ENCODE data around the gene RPGR. TPM values are rescaled to one million over a fixed set of nuclear protein-coding genes. Genes with fewer than 3 reads are reported as not detected.

Gene RPGR
- total and polyA plus RNA-seq, 9 of the 15 experiments (the other 6 are each of a cell fraction or from before 2014, with no cell fraction given), result 2.1 to 7.9 (median 5.7) TPM

GRCh38 chrX:38332505-38332904, 5.2 kb upstream of the RPGR start:
- Histone ChIP-seq H3K9me1 (ENCODE audit: control insufficient read depth, insufficient read depth, low read length) (no peaks in the 10 kb centered on the region), H3K4me2 (ENCODE audit: insufficient read depth, low read length) (no peak overlapping the region), H3K79me2 (ENCODE audit: control insufficient read depth, insufficient read depth, low read length) (no peaks in the 10 kb centered on the region), H4K20me1 (replicated peaks; ENCODE audit: control insufficient read depth, insufficient read depth, low read length) (no peaks in the 10 kb centered on the region), H3K9ac (ENCODE audit: insufficient read depth in 1 of 2, low read depth in 2 of 2, low read length in 2 of 2) (no peak overlapping the region), H3K27ac (ENCODE audit: extremely low read depth, low read depth, low read length) (no peak overlapping the region), H3K9me3 (replicated peaks; ENCODE audit: control insufficient read depth, insufficient read depth, low read depth, low read length) (no peaks in the 10 kb centered on the region), H3K4me1 (replicated peaks in 1 of 2; ENCODE audit: control insufficient read depth in 2 of 2, insufficient read depth in 2 of 2, low read length in 2 of 2) (peaks cover 1 to 2% of the 10 kb centered on the region in 2 experiments; a peak in 2 of 5 replicates), H3K27me3 (ENCODE audit: control insufficient read depth in 2 of 2, insufficient read depth in 2 of 2, low read length in 2 of 2) (no peaks in the 10 kb centered on the region; a peak in 2 of 5 replicates), H2AFZ (ENCODE audit: low read depth, low read length) (no peak overlapping the region), H3K36me3 (ENCODE audit: control insufficient read depth, insufficient read depth, low read length) (no peaks in the 10 kb centered on the region), H3K4me3 (no peak overlapping the region)
- BruUV-seq (replicated peaks), result no TSS peak
- FAIRE-seq (no peak), ATAC-seq (no peak), DNase-seq (ENCODE audit: extremely low read depth in 1 of 4, low spot score in 3 of 4) (no peak)
- in situ Hi-C loops (cut with MboI) (no loop called here), intact Hi-C loops (cut with micrococcal nuclease) (no loop called here)
- TF ChIP-seq MBD2 (IDR thresholded peaks at IDR 0.05; ENCODE audit: borderline replicate concordance, low read depth) (no peak), MCM3 (IDR thresholded peaks at IDR 0.05) (no peak), L3MBTL2 (IDR thresholded peaks at IDR 0.05) (no peak), MCM5 (IDR thresholded peaks at IDR 0.05; ENCODE audit: low read depth) (no peak), MEF2D (tag; conservative IDR thresholded peaks at IDR 0.05; ENCODE audit: low read depth) (no peak), KLF13 (tag; IDR thresholded peaks at IDR 0.05; ENCODE audit: borderline replicate concordance, low read depth) (no peak), SAFB (IDR thresholded peaks at IDR 0.05; ENCODE audit: borderline replicate concordance, low read depth, low read length) (no peak), NELFE (IDR thresholded peaks at IDR 0.05; ENCODE audit: insufficient read depth, insufficient read length) (no peak), BACH1 (tag; IDR thresholded peaks at IDR 0.05) (no peak), ZNF133 (CRISPR knock-in tag; IDR thresholded peaks at IDR 0.05) (no peak), ZNF174 (CRISPR knock-in tag; IDR thresholded peaks at IDR 0.05) (no peak), ZNF311 (CRISPR knock-in tag; IDR thresholded peaks at IDR 0.05) (no peak), HMGXB4 (CRISPR knock-in tag; IDR thresholded peaks at IDR 0.05) (no peak), NFXL1 (CRISPR knock-in tag; IDR thresholded peaks at IDR 0.05) (no peak), HDAC6 (IDR thresholded peaks at IDR 0.05; ENCODE audit: low read depth, low read length) (no peak), RBM34 (IDR thresholded peaks at IDR 0.05; ENCODE audit: borderline replicate concordance, insufficient read depth, low read length) (no peak), ZNF232 (CRISPR knock-in tag; IDR thresholded peaks at IDR 0.05) (no peak), ZBTB5 (IDR thresholded peaks at IDR 0.05) (no peak), GATAD2B (IDR thresholded peaks at IDR 0.05; ENCODE audit: borderline replicate concordance) (no peak), ZNF165 (CRISPR knock-in tag; IDR thresholded peaks at IDR 0.05; ENCODE audit: borderline replicate concordance) (no peak)
- POLR2A ChIA-PET, result no interaction called here
- CTCF ChIA-PET (ENCODE audit: low intra/inter-chr PET ratio), result no interaction called here
